ENCODE results near the gene CDHR2. TPM values are rescaled to one million over a fixed set of nuclear protein-coding genes. Genes with fewer than 3 reads are reported as not detected.
A peak's percentile ranks its signal among the peaks of the same experiment; 100 is the strongest.

CDHR2 gene
- total RNA-seq, 2 experiments from 2014 or later: 0.37 to 0.61 TPM

DNA sequence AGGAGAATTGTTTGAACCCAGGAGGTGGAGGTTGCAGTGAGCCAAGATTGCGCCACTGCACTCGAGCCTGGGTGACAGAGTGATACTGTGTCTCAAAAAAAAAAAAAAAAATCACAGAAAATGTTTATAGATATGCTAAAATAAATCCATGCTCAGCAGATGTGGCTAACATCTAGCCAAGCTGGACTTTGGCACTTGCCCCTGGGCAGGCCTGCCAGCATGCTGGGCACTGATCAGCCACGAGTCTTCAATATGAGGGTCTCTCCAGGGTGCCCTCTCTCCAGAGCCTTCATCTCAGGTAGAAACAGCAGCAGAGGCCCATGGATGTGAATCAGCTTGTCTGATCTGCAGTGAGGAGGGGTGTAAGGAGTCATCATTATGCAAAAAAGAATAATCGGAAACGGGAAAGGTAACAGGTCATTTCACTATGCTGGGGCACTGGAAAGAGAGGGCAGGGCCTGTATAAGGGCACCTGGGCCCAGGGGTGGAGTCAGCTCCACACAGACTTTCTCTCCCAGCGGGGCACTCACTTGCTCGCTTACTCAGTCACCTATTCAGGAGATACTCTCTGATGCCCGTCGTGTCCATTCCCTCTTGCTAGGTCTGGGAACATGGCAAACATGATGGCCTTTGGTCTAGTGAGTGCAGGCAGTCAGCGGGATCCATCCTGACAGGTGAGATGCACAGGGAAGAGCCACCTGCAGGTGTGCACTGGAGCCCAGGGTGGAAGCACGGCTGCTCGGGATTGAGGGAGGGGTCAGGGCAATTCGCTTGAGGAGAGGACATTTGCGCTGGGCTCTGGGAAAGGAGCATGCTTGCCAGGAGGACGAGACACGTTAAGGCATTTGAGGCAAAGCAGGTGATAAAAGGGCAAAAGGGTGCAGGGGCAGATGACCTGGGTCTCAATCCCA, 29.1 kb upstream of the CDHR2 start:
- Mint-ChIP-seq H3K27me3 (no peaks in the 10 kb centered on the region), H3K27ac (no peak overlapping the region), H3K4me1 (peaks cover 18% of the 10 kb centered on the region), H3K9me3 (ENCODE audit: low read depth) (no peaks in the 10 kb centered on the region), H3K36me3 (ENCODE audit: low read depth) (no peaks in the 10 kb centered on the region), H3K4me3 (no peak overlapping the region)
- no peak for ATAC-seq
- POLR2A ChIA-PET: no interaction called here
- intact Hi-C loops (cut with DNase I, micrococcal nuclease): no loop called here
- CTCF ChIA-PET: no interaction called here
- DNase-seq: no peak

DNA sequence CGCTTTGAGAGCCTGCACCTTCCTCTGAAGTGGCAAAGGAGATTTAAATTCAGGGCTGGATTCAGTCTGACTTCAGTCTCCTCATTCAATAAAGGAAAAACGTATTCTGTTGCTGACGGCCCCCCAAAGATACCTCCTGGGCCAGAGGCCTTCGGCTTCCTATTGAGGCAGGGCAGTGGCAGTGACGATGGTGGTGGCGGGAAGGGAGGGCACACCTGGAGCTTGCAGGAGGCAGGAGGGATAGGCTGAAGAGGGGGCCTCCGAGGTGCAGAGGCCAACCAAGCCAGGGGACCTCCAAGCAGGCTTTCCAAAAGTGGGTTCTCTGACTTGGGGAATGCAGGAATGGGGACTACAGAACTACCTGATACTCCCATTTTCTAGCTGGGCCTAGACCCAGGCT, 27.9 kb upstream of the CDHR2 start:
- Mint-ChIP-seq H3K27ac (no peak overlapping the region), H3K4me3 (no peak overlapping the region), H3K9me3 (ENCODE audit: low read depth) (no peaks in the 10 kb centered on the region), H3K4me1 (peaks cover 14% of the 10 kb centered on the region), H3K27me3 (no peaks in the 10 kb centered on the region), H3K36me3 (ENCODE audit: low read depth) (no peaks in the 10 kb centered on the region)
- DNase-seq: no peak
- POLR2A ChIA-PET: interaction anchor here (0.8 kb wide), 1 partner anchor 1683 kb away, joined by 4 read pairs; no protein-coding TSS in a partner anchor
- CTCF ChIA-PET: interaction anchor here (0.9 kb wide), 1 partner anchor 19 kb away, joined by 3 read pairs; no protein-coding TSS in a partner anchor
- intact Hi-C loops (cut with DNase I, micrococcal nuclease): no loop called here
- no peak for ATAC-seq

DNA sequence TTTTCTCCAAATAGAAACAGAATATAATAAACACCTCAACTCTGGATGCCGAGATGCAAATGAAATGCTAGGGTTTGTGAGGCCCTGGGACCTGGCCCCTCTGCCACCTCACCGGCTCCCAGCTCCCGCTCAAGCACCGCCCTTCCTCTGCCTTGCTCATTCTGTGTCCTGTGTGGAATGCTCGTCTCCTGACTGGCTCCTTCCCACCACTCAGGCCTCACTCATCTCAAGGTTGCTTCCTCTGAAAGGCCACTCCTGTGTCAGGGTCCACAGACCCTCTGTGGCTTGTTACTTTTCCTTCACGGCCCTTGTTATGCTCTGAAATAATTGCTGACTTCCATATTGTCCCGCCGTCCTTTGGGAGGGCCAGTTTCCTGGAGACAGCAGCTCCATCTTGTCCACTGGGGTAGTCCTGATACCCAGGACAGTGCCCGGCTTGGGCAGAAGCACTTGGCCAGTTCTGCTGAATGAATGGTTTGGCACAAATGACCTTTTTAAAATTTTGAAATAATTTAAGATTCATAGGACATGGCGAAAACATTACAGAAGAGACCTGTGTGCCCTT, 27.4 kb upstream of the CDHR2 start:
- no peak for DNase-seq
- ChIA-PET CTCF (interaction anchor here (0.9 kb wide), 1 partner anchor 19 kb away, joined by 3 read pairs; no protein-coding TSS in a partner anchor), POLR2A (interaction anchor here (0.8 kb wide), 1 partner anchor 1683 kb away, joined by 4 read pairs; no protein-coding TSS in a partner anchor)
- no peak for ATAC-seq
- no peaks in the 10 kb centered on the region for H3K27me3 Mint-ChIP-seq
- intact Hi-C loops (cut with DNase I, micrococcal nuclease): no loop called here
- no peaks in the 10 kb centered on the region for H3K9me3 Mint-ChIP-seq (ENCODE audit: low read depth)
- H3K4me1 Mint-ChIP-seq: peaks cover 14% of the 10 kb centered on the region
- H3K4me3 Mint-ChIP-seq: no peak overlapping the region
- no peaks in the 10 kb centered on the region for H3K36me3 Mint-ChIP-seq (ENCODE audit: low read depth)
- H3K27ac Mint-ChIP-seq: no peak overlapping the region

DNA sequence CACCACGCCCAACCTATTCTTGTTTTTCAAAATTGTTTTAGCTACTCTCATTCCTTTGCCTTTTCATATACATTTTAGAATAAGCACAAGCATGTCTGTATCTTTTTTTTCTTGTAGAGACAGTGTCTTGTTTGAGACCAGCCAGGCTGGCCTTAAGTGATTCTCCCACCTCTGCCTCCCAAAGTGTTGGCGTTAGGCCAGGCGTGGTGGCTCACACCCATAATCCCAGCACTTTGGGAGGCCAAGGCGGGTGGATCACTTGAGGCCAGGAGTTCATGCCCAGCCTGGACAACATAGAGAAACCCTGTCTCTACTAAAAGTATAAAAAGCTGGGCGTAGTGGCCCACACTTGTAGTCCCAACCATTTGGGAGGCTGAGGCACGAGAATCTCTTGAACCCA, 25.0 kb upstream of the CDHR2 start:
- no peak overlapping the region for H3K4me3 Mint-ChIP-seq
- H3K4me1 Mint-ChIP-seq: peaks cover 10% of the 10 kb centered on the region
- no peaks in the 10 kb centered on the region for H3K9me3 Mint-ChIP-seq (ENCODE audit: low read depth)
- intact Hi-C loops (cut with DNase I, micrococcal nuclease): no loop called here
- peaks cover 1% of the 10 kb centered on the region for H3K36me3 Mint-ChIP-seq (ENCODE audit: low read depth)
- CTCF ChIA-PET: interaction anchor here (0.6 kb wide), 1 partner anchor 73 kb away, joined by 3 read pairs; no protein-coding TSS in a partner anchor
- H3K27me3 Mint-ChIP-seq: no peaks in the 10 kb centered on the region
- no peak for DNase-seq
- H3K27ac Mint-ChIP-seq: no peak overlapping the region
- no peak for ATAC-seq
- POLR2A ChIA-PET: no interaction called here

DNA sequence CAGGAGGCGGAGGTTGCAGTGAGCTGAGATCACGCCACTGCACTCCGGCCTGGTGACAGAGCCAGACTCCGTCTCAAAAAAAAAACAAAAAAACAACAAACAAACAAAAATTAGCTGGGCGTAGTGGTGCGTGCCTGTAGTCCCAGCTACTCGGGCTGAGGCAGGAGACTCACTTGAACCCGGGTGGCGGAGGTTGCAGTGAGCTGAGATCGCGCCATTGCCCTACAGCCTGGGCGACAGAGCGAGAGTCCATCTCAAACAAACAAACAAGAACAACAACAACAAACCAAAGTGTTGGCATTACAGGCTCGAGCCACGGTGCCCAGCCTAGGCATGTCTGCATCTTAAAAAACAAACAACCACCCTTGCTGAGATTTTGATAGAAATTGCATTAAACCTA, 24.2 kb upstream of the CDHR2 start:
- POLR2A ChIA-PET: no interaction called here
- intact Hi-C loops (cut with DNase I, micrococcal nuclease): no loop called here

DNA sequence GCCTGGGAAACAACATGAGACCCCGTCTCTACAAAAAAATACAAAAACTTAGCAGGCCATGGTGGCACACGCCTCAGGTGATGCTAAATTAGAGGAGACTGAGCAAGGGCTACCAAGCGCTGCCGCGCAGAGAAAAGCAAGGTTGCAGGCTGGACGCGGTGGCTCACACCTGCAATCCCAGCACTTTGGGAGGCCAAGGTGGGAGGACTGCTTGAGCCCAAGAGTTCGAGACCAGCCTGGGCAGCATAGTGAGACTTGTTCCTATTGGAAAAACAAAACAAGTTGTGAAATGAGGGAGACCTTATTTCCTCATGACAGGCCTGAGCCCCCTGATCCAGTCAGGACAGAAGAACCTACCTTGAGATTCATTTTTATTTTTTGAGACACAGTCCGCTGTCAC, 23.5 kb upstream of the CDHR2 start:
- POLR2A ChIA-PET: no interaction called here

More for the DNA sequence above, 24.2 kb upstream of the CDHR2 start:
- no peak overlapping the region for H3K27ac Mint-ChIP-seq
- H3K27me3 Mint-ChIP-seq: no peaks in the 10 kb centered on the region
- no peak for DNase-seq
- H3K4me1 Mint-ChIP-seq: peaks cover 15% of the 10 kb centered on the region
- H3K4me3 Mint-ChIP-seq: no peak overlapping the region
- H3K36me3 Mint-ChIP-seq (ENCODE audit: low read depth): peaks cover 7% of the 10 kb centered on the region
- no peaks in the 10 kb centered on the region for H3K9me3 Mint-ChIP-seq (ENCODE audit: low read depth)
- CTCF ChIA-PET: no interaction called here
- ATAC-seq: no peak

DNA sequence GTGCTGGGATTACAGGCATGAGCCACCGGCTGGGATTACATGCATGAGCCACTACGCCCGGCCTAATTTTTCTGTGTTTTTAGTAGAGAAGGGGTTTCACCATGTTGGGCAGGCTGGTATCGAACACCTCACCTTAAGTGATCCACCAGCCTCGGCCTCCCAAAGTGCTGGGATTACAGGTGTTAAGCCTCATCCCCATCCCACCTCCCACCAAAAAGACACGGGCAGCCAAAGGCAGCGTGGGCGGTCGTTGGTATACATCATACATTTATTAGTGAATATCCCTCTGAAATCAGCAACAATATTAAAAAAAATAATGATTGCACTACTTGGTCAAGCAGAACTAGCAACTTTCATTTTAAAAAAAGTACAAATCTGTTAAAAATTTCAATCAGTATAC, 22.7 kb upstream of the CDHR2 start:
- DNase-seq (no peak), ATAC-seq (no peak)
- no peaks in the 10 kb centered on the region for H3K9me3 Mint-ChIP-seq (ENCODE audit: low read depth)
- H3K27ac Mint-ChIP-seq: no peak overlapping the region
- H3K4me3 Mint-ChIP-seq: no peak overlapping the region
- intact Hi-C loops (cut with DNase I, micrococcal nuclease): no loop called here
- peaks cover 14% of the 10 kb centered on the region for H3K36me3 Mint-ChIP-seq (ENCODE audit: low read depth)
- peaks cover 22% of the 10 kb centered on the region for H3K4me1 Mint-ChIP-seq
- ChIA-PET POLR2A (no interaction called here), CTCF (interaction anchor here (0.5 kb wide), 1 partner anchor 79 kb away, joined by 3 read pairs; no protein-coding TSS in a partner anchor)
- no peaks in the 10 kb centered on the region for H3K27me3 Mint-ChIP-seq

More for the DNA sequence above, 23.5 kb upstream of the CDHR2 start:
- no peak for ATAC-seq
- Mint-ChIP-seq H3K4me1 (peaks cover 15% of the 10 kb centered on the region), H3K4me3 (no peak overlapping the region), H3K27me3 (no peaks in the 10 kb centered on the region), H3K27ac (no peak overlapping the region), H3K36me3 (ENCODE audit: low read depth) (peaks cover 9% of the 10 kb centered on the region), H3K9me3 (ENCODE audit: low read depth) (no peaks in the 10 kb centered on the region)
- no peak for DNase-seq
- intact Hi-C loops (cut with DNase I, micrococcal nuclease): no loop called here
- CTCF ChIA-PET: interaction anchor here (0.6 kb wide), 1 partner anchor 96 kb away, joined by 3 read pairs; no protein-coding TSS in a partner anchor

DNA sequence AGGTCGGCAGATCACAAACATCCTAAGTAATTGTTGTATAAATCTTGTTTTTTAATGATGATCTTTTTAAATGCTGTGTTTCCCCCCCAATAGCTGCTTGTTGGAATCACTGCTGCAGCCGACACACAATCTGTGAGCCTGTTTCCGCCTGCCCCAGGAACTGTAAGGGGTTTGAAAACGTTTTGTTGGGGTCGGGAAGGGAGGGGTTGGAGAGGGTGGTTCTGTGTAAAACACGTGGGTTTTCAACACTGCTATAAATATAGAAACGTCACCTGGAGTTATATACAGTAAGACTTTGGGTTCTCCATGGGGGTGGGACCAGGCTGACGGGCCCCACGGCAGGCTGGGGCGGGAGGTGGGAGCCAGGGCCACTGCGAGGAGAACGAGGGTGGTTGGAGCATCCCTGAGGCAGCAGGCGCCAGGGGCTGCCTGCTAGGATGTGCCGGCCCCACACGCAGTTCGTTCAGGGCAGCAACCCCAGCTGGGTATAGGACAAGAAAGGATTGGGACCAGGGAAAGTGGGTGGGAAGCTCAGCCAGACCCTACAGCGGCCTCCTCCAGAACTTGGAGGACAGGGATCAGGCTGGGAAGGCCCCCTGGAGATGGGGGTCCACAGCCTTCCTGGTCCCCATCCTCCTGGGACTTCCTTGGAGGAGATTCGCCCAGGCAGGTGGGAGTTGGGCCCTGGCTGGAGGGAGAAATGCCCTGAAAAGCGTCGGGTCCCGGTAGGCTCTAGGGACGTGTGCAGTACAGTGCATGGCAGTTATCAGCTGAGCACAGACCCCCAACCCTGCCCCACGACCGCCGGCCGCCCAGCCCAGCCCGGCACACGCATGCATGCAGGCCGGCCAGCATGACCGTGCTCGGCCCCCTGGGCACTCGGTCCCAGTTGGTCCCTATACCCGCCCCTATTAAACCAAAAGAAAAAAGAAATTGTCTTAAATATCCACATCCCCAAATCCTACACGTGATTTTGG, 21.6 kb upstream of the CDHR2 start:
- ChIA-PET CTCF (interaction anchor here (0.5 kb wide), 1 partner anchor 80 kb away, joined by 3 read pairs; no protein-coding TSS in a partner anchor), POLR2A (interaction anchor here (0.9 kb wide), 1 partner anchor 19 kb away, joined by 4 read pairs; no protein-coding TSS in a partner anchor)
- no peak for ATAC-seq
- H3K9me3 Mint-ChIP-seq (ENCODE audit: low read depth): no peaks in the 10 kb centered on the region
- DNase-seq: no peak
- no peaks in the 10 kb centered on the region for H3K27me3 Mint-ChIP-seq
- intact Hi-C loops (cut with DNase I, micrococcal nuclease): no loop called here
- no peak overlapping the region for H3K4me3 Mint-ChIP-seq
- peaks cover 28% of the 10 kb centered on the region for H3K4me1 Mint-ChIP-seq
- peaks cover 17% of the 10 kb centered on the region for H3K36me3 Mint-ChIP-seq (ENCODE audit: low read depth)
- H3K27ac Mint-ChIP-seq: no peak overlapping the region

DNA sequence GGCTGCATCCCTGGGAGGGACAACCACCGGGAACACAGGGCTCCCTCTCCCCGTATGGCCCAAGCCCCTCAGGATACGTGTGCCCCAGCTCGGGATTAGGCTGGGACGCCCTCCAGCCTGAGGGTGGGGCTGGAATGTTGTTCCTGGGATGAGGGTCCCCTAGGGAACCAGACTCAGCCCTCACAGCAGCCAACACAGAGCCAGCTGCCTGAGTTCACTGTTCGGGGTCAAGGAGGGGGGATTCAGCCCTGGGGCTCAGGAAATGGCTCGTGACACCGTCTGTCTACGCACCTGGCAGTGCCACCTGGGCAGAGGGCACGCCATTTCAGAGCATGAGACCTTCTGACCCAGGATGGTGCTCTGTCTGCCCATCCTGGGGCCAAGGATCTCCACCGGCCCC, 20.8 kb upstream of the CDHR2 start:
- Mint-ChIP-seq H3K27me3 (no peaks in the 10 kb centered on the region), H3K4me1 (peaks cover 29% of the 10 kb centered on the region), H3K27ac (peak overlapping the region; percentile 19), H3K4me3 (no peak overlapping the region), H3K9me3 (ENCODE audit: low read depth) (no peaks in the 10 kb centered on the region), H3K36me3 (ENCODE audit: low read depth) (peaks cover 22% of the 10 kb centered on the region)
- ATAC-seq (no peak), DNase-seq (no peak)
- ChIA-PET CTCF (no interaction called here), POLR2A (no interaction called here)
- intact Hi-C loops (cut with DNase I, micrococcal nuclease): no loop called here

DNA sequence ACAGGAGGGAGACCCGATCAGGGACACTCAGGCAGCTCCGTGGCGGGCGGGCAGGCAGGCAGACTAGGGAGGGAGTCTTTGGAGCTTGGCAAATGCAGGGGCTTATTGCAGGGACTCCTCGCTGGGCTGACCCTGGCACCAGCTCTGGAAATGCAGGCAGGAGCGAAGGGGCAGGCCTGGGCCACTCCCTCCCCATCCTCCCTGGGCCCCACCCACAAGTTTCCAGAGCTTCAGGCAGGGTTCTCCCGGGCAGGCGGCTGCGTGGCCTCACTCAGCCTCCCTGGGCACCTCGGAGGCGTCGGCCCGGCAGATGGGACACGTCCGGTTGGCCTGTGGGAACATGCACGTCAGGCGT, 20.4 kb upstream of the CDHR2 start:
- H3K4me1 Mint-ChIP-seq: peaks cover 29% of the 10 kb centered on the region
- DNase-seq (no peak), ATAC-seq (no peak)
- no peak overlapping the region for H3K27ac Mint-ChIP-seq
- H3K27me3 Mint-ChIP-seq: no peaks in the 10 kb centered on the region
- no peaks in the 10 kb centered on the region for H3K9me3 Mint-ChIP-seq (ENCODE audit: low read depth)
- intact Hi-C loops (cut with DNase I, micrococcal nuclease): no loop called here
- H3K36me3 Mint-ChIP-seq (ENCODE audit: low read depth): peaks cover 25% of the 10 kb centered on the region
- ChIA-PET CTCF (no interaction called here), POLR2A (no interaction called here)
- no peak overlapping the region for H3K4me3 Mint-ChIP-seq

DNA sequence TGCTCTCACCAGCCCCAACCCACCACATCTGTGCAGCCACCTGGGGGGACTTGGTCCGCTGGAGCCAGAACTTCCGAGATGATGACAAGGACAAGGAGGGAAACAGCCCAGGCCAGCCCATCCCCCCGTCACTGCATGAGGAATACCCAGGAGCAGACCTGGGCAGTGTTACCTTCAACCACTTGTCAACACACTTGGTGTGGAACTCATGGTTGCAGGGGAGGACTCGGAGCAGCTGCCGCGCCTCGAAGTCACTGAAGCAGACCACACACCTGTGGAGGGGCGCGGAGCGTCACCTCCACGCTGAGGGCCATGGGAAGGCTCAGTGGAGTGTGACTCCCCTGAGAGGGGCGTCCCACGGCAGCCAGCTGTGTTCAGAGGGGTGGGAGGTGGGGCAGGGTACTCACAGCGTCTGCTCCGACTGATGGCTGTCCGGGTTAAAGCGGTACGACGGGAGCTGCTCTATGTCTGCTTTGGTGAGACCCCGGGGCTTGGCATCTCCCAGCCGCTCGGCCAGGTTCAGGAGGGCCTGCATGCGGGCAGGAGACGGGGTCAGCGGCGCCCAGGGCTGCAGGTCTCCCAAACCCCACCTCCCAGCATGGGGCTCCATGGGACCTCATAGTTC, 19.9 kb upstream of the CDHR2 start:
- Mint-ChIP-seq H3K9me3 (ENCODE audit: low read depth) (no peaks in the 10 kb centered on the region), H3K36me3 (ENCODE audit: low read depth) (peaks cover 27% of the 10 kb centered on the region), H3K4me1 (peaks cover 34% of the 10 kb centered on the region), H3K27me3 (no peaks in the 10 kb centered on the region), H3K4me3 (no peak overlapping the region), H3K27ac (peak overlapping the region; percentile 77)
- DNase-seq: no peak
- ChIA-PET CTCF (no interaction called here), POLR2A (no interaction called here)
- no peak for ATAC-seq
- intact Hi-C loops (cut with DNase I, micrococcal nuclease): no loop called here
